IPS-NIHi7 (cell line): ENCODE measurements around the gene PIGC.
"Not testable (repeated sequence)": the region's sequence is repeated elsewhere in the genome, so short reads cannot be mapped to it uniquely, and the experiment has no call there.

ENCODE experiments used
- DNase-seq: peaks from one replicate; pipeline ENCODE4 v3.0.0; 2012; ENCODE audit warnings: mixed read lengths; ENCODE audit errors: extremely low spot score

PIGC gene

GRCh38 chr1:172466795-172467407 lies 23.0 kb upstream of the PIGC start:
- DNase-seq: no peak

GRCh38 chr1:172465617-172466016 lies 21.7 kb upstream of the PIGC start:
- DNase-seq: no peak

- DNase-seq: no peak
Observed at GRCh38 chr1:172460887-172461315, 17.0 kb upstream of the PIGC start.

GRCh38 chr1:172460177-172460576 lies 16.3 kb upstream of the PIGC start:
- DNase-seq: no peak

GRCh38 chr1:172457479-172458130 lies 13.7 kb upstream of the PIGC start:
- no peak for DNase-seq

- no peak for DNase-seq
Observed at GRCh38 chr1:172456344-172456769, 12.5 kb upstream of the PIGC start.

GRCh38 chr1:172455451-172455850 lies 11.6 kb upstream of the PIGC start:
- no peak for DNase-seq

- no peak for DNase-seq
Observed at GRCh38 chr1:172453607-172454006, 9.7 kb upstream of the PIGC start.

- DNase-seq: no peak
Observed at GRCh38 chr1:172453153-172453545, 9.3 kb upstream of the PIGC start.

- DNase-seq: no peak
Observed at GRCh38 chr1:172452536-172453152, 8.8 kb upstream of the PIGC start.

GRCh38 chr1:172451002-172451443 lies 7.2 kb upstream of the PIGC start:
- no peak for DNase-seq

- no peak for DNase-seq
Observed at GRCh38 chr1:172450524-172450885, 6.6 kb upstream of the PIGC start.

- DNase-seq: peak; percentile 86
Observed at GRCh38 chr1:172449585-172450523, 6.0 kb upstream of the PIGC start.

- DNase-seq: no peak
Observed at GRCh38 chr1:172448995-172449584, 5.2 kb upstream of the PIGC start.

- DNase-seq: no peak
Observed at GRCh38 chr1:172447641-172448040, 3.8 kb upstream of the PIGC start.

- no peak for DNase-seq
Observed at GRCh38 chr1:172446547-172446946, 2.7 kb upstream of the PIGC start.

- no peak for DNase-seq
Observed at GRCh38 chr1:172442843-172443565, 865 bp downstream of the PIGC start.

- DNase-seq: no peak
Observed at GRCh38 chr1:172442404-172442803, 1.5 kb downstream of the PIGC start.

- not testable (repeated sequence) for DNase-seq
Observed at GRCh38 chr1:172437183-172437582, 6.7 kb downstream of the PIGC start.

- no peak for DNase-seq
Observed at GRCh38 chr1:172431721-172432192, 12.1 kb downstream of the PIGC start.

GRCh38 chr1:172431204-172431603 lies 12.7 kb downstream of the PIGC start:
- DNase-seq: no peak
